Adrenal gland (tissue), 5 donors: Measurements from ENCODE around the gene PVALEF.

ENCODE experiments used
- CTCF ChIP-seq, 6 experiments: fragments of 450-650 bp in 4 of 6; fragments of 200-600 bp in 2 of 6; sonication (generic) in 1 of 6; IDR thresholded peaks; 1 replicate in 5 of 6; 2 replicates in 1 of 6; pipeline versions ENCODE4 v1.5.1 to v1.8.0; 2016 to 2021; ENCODE audit warnings: antibody characterized with exemption in 6 of 6, mild to moderate bottlenecking in 2 of 6, moderate library complexity in 1 of 6
- POLR2A ChIP-seq, 2 donors: fragments of 450-650 bp; IDR thresholded peaks; one replicate each; pipeline ENCODE4 v1.6.1; 2017; ENCODE audit warnings: antibody characterized with exemption in 2 of 2, mild to moderate bottlenecking in 2 of 2, moderate library complexity in 1 of 2
- donor health status: DM: no; HTN: no; CAD: no.

GRCh38 chr17:81228834-81229665 is 63.7 kb downstream of the PVALEF start:
- TF ChIP-seq POLR2A (IDR thresholded peaks at IDR 0.05), result no peak
- no peak for TF ChIP-seq CTCF (IDR thresholded peaks at IDR 0.05)
